Measurements from ENCODE around the gene ENAH.

ENAH gene

DNA sequence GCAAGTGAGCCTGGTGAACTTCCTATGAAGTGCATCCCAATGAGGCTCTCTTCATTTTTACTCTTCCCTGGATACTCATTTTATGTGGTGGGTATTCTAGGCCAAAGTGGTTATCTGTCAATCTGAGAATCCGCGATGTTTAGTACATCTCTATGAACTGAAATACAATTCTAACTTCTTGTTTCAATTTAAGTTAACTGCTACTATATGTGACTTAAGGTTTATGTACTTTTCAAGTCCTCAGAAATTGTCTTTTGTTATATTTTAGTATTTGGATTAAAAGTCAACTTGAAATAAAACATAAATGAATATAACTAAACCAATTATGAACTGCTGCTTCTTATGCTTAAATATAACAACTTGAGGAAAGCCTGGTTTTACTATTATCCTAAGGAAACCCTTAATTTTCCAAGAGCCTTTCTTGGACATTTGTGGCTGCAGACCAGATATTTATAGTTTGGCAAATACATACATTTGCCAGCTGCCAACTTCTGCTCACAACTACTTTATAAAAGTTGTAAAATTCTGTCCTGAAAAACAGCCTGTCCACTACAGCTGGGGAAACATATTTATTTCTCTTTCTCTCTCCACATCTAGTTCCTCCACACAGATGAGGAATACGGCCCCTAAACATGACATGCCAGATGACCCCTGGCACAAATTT is 60.4 kb downstream of the ENAH start:
- Mint-ChIP-seq H3K27me3 (peaks cover 3% of the 10 kb centered on the region), H3K4me3 (no peak overlapping the region)

GRCh38 chr1:225587310-225587709 is 65.6 kb downstream of the ENAH start:
- H3K9me3 Mint-ChIP-seq (ENCODE audit: low read depth) = no peaks in the 10 kb centered on the region
- H3K4me1 Mint-ChIP-seq (ENCODE audit: low read depth) = no peaks in the 10 kb centered on the region
- H3K36me3 Mint-ChIP-seq = no peaks in the 10 kb centered on the region
- no peak overlapping the region for H3K27ac Mint-ChIP-seq
- H3K27me3 Mint-ChIP-seq = peaks cover 5% of the 10 kb centered on the region
- H3K4me3 Mint-ChIP-seq = no peak overlapping the region

More for the DNA sequence above, 60.4 kb downstream of the ENAH start:
- H3K9me3 Mint-ChIP-seq (ENCODE audit: low read depth) = no peaks in the 10 kb centered on the region
- no peaks in the 10 kb centered on the region for H3K36me3 Mint-ChIP-seq
- H3K4me1 Mint-ChIP-seq (ENCODE audit: low read depth) = no peaks in the 10 kb centered on the region
- no peak overlapping the region for H3K27ac Mint-ChIP-seq

DNA sequence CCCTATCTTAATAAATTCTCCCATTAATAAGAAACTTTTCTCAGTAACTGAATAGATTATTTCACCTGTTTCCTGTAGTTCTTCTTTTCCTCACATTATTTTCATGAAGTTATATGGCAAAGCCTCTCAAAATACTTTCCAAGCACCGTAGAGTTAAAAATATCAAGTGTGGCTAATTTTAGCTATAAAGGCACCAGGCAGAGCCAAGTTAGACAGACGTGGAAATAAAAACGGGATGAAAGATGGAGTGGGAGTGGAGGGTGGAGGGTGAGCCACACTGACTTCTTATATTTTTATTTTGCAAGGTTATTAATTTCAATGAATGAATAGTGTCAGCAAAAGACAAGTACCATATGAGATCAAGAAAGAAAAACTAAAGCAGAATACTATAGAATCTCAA is 71.7 kb downstream of the ENAH start:
- H3K4me1 Mint-ChIP-seq (ENCODE audit: low read depth) = peaks cover 3% of the 10 kb centered on the region

DNA sequence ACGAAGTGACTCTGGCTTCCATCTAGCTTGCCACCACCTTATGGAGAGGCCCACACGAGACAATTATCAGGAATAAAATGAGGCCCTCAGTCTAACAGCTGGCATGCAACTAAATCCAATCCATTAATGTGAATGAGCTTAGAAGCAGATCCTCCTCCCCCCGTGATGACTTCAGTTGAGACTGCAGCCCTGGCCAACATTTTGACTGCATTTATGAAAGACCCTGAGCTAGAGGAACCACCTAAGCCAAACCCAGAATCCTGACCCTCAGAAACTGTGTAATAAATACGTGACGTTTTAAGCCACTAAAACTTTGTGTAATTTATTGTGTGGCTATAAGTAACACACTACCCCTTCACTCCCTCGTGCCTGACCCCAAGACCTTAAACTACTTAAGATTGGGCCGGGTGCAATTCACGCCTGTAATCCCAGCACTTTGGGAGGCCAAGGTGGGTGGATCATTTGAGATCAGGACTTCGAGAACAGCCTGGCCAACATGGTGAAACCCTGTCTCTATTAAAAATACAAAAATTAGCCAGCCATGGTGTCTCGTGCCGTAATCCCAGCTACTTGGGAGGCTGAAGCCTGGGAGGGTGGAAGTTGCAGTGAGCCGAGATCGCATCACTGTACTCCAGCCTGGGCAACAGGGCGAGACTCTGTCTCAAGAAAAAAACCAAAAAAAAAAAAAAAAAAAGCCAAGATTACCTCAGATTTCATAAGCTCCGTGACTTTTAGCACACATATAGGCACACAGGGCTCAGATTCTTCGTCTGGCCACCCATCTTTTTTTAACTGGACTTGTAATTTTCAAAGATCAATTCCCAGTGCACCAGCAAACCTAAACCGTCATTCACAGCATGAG is 72.5 kb downstream of the ENAH start:
- no peak overlapping the region for H3K4me3 Mint-ChIP-seq
- peaks cover 5% of the 10 kb centered on the region for H3K36me3 Mint-ChIP-seq
- no peak overlapping the region for H3K27ac Mint-ChIP-seq
- H3K27me3 Mint-ChIP-seq = peaks cover 12% of the 10 kb centered on the region
- peaks cover 3% of the 10 kb centered on the region for H3K4me1 Mint-ChIP-seq (ENCODE audit: low read depth)
- H3K9me3 Mint-ChIP-seq (ENCODE audit: low read depth) = no peaks in the 10 kb centered on the region

More for the DNA sequence above, 71.7 kb downstream of the ENAH start:
- peaks cover 5% of the 10 kb centered on the region for H3K36me3 Mint-ChIP-seq
- peaks cover 12% of the 10 kb centered on the region for H3K27me3 Mint-ChIP-seq
- no peak overlapping the region for H3K4me3 Mint-ChIP-seq
- H3K27ac Mint-ChIP-seq = no peak overlapping the region
- H3K9me3 Mint-ChIP-seq (ENCODE audit: low read depth) = no peaks in the 10 kb centered on the region

DNA sequence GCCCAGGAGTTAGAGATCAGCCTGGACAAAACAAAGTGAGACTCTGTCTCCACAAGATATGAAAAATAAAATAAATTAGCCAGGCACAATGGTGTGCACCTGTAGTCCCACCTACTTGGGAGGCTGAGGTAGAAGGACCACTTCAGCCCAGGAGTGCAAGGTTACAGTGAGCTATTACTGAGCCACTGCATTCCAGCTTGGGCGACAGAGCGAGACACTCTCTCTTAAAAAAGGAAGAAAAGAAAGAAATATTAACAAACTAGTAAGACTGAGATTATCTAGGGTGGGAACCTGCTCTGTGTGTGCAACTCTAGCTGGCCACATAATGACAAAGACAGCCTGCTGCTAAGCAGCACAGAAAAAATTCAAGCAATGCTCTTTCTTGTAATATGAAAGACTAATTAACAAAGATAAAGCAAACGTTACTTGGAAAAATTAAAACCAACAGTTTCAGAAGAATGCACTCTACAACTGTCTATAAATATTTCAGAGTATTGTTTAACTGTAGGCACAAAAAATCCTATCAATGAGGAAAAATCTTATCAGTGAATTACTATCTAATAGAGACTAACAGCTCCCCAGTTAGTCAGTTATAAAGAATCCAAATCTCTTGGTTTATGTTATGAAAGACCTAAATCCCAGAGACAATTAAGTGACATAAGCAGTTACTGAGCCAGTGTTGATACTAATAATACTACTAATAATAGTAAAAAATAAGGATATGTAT is 74.5 kb downstream of the ENAH start:
- H3K27ac Mint-ChIP-seq = no peak overlapping the region

GRCh38 chr1:225577241-225577640 is 75.7 kb downstream of the ENAH start:
- Mint-ChIP-seq H3K4me1 (ENCODE audit: low read depth) (peaks cover 3% of the 10 kb centered on the region), H3K4me3 (no peak overlapping the region), H3K27ac (no peak overlapping the region), H3K36me3 (peaks cover 5% of the 10 kb centered on the region), H3K9me3 (ENCODE audit: low read depth) (no peaks in the 10 kb centered on the region), H3K27me3 (peaks cover 7% of the 10 kb centered on the region)

More for the DNA sequence above, 74.5 kb downstream of the ENAH start:
- Mint-ChIP-seq H3K9me3 (ENCODE audit: low read depth) (no peaks in the 10 kb centered on the region), H3K27me3 (peaks cover 10% of the 10 kb centered on the region), H3K36me3 (peaks cover 5% of the 10 kb centered on the region), H3K4me1 (ENCODE audit: low read depth) (peaks cover 3% of the 10 kb centered on the region), H3K4me3 (no peak overlapping the region)

- peaks cover 3% of the 10 kb centered on the region for H3K4me1 Mint-ChIP-seq (ENCODE audit: low read depth)
- no peaks in the 10 kb centered on the region for H3K36me3 Mint-ChIP-seq
- H3K4me3 Mint-ChIP-seq = no peak overlapping the region
- H3K27me3 Mint-ChIP-seq = no peaks in the 10 kb centered on the region
- no peak overlapping the region for H3K27ac Mint-ChIP-seq
- H3K9me3 Mint-ChIP-seq (ENCODE audit: low read depth) = no peaks in the 10 kb centered on the region
Observed at GRCh38 chr1:225573216-225573615, 79.7 kb downstream of the ENAH start.

GRCh38 chr1:225572422-225572821 is 80.5 kb downstream of the ENAH start:
- no peaks in the 10 kb centered on the region for H3K9me3 Mint-ChIP-seq (ENCODE audit: low read depth)
- no peak overlapping the region for H3K27ac Mint-ChIP-seq
- peaks cover 3% of the 10 kb centered on the region for H3K4me1 Mint-ChIP-seq (ENCODE audit: low read depth)
- H3K4me3 Mint-ChIP-seq = no peak overlapping the region
- H3K27me3 Mint-ChIP-seq = no peaks in the 10 kb centered on the region
- no peaks in the 10 kb centered on the region for H3K36me3 Mint-ChIP-seq

GRCh38 chr1:225567789-225568188 is 85.1 kb downstream of the ENAH start:
- Mint-ChIP-seq H3K9me3 (ENCODE audit: low read depth) (no peaks in the 10 kb centered on the region), H3K36me3 (no peaks in the 10 kb centered on the region), H3K27me3 (no peaks in the 10 kb centered on the region), H3K4me3 (no peak overlapping the region), H3K27ac (no peak overlapping the region), H3K4me1 (ENCODE audit: low read depth) (no peaks in the 10 kb centered on the region)

DNA sequence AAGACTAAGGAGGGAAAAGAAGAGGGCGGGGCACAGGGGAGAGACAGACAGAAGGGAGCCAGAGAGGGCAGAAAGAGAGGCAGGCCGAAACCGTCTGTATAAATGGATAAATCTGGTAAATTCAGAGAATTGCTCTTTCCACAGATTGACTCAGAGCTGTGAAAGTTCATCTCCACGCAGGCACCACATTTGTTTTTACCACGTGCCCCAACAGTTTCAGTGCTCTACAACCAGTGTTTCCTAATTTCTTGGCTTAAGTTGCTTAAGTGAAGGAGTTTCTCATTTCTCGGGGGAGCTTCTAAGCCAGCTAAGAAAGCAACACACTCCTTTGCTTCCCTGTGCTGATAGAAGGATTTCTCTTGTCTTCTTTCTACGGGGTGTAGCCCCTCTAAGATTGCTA is 87.1 kb downstream of the ENAH start:
- H3K4me1 Mint-ChIP-seq (ENCODE audit: low read depth) = no peaks in the 10 kb centered on the region
- peaks cover 2% of the 10 kb centered on the region for H3K27me3 Mint-ChIP-seq
- H3K27ac Mint-ChIP-seq = no peak overlapping the region
- H3K9me3 Mint-ChIP-seq (ENCODE audit: low read depth) = no peaks in the 10 kb centered on the region
- H3K36me3 Mint-ChIP-seq = no peaks in the 10 kb centered on the region
- H3K4me3 Mint-ChIP-seq = no peak overlapping the region

- H3K27ac Mint-ChIP-seq = no peak overlapping the region
- H3K9me3 Mint-ChIP-seq (ENCODE audit: low read depth) = no peaks in the 10 kb centered on the region
- H3K4me3 Mint-ChIP-seq = no peak overlapping the region
- peaks cover 2% of the 10 kb centered on the region for H3K27me3 Mint-ChIP-seq
- no peaks in the 10 kb centered on the region for H3K36me3 Mint-ChIP-seq
- no peaks in the 10 kb centered on the region for H3K4me1 Mint-ChIP-seq (ENCODE audit: low read depth)
Observed at GRCh38 chr1:225561675-225562074, 91.2 kb downstream of the ENAH start.

DNA sequence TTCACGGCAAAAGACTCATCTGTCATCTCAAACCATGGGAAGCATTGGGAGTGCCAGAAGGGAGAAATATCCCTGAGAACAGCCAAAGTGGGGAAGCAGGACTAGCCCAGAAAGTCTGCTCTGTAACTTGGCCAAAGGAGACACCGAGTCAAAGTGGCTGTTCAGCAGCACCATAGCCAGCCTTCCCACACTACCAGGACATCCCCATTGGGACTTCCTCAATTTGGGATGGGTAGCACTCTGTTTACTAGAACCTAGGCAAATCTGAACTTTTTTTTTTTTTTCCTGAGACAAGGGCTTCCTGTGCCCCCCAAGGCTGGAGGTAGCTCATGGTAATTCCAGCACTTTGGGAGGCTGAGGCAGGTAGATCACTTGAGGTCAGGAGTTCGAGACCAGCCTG is 93.0 kb downstream of the ENAH start:
- H3K27me3 Mint-ChIP-seq = peaks cover 2% of the 10 kb centered on the region
- no peaks in the 10 kb centered on the region for H3K9me3 Mint-ChIP-seq (ENCODE audit: low read depth)
- H3K27ac Mint-ChIP-seq = no peak overlapping the region
- no peaks in the 10 kb centered on the region for H3K4me1 Mint-ChIP-seq (ENCODE audit: low read depth)
- H3K36me3 Mint-ChIP-seq = no peaks in the 10 kb centered on the region
- no peak overlapping the region for H3K4me3 Mint-ChIP-seq

- H3K4me1 Mint-ChIP-seq (ENCODE audit: low read depth) = no peaks in the 10 kb centered on the region
- no peaks in the 10 kb centered on the region for H3K36me3 Mint-ChIP-seq
- no peak overlapping the region for H3K27ac Mint-ChIP-seq
- H3K9me3 Mint-ChIP-seq (ENCODE audit: low read depth) = no peaks in the 10 kb centered on the region
- H3K4me3 Mint-ChIP-seq = no peak overlapping the region
- H3K27me3 Mint-ChIP-seq = peaks cover 2% of the 10 kb centered on the region
Observed at GRCh38 chr1:225559326-225559725, 93.6 kb downstream of the ENAH start.

DNA sequence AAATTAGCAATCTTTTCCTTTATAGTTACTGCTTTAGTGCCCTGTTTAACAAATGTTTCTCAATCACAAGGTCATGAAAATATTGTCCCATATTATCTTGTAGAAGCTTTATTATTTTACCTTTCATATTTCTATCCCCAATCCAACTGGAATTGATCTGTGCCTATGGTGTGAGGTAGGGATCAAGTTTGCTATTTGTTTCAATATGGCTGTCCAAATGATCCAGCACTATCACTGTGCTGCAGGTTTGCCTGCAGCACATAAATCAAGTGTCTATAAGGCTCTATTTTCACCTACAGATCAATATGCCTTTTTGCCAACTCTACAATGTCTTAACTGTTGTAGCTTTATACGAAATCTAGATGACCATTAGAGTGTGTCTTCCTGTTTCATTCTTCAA is 96.2 kb downstream of the ENAH start:
- H3K4me3 Mint-ChIP-seq = no peak overlapping the region
- H3K9me3 Mint-ChIP-seq (ENCODE audit: low read depth) = no peaks in the 10 kb centered on the region
- no peaks in the 10 kb centered on the region for H3K4me1 Mint-ChIP-seq (ENCODE audit: low read depth)
- H3K27ac Mint-ChIP-seq = no peak overlapping the region
- peaks cover under 1% of the 10 kb centered on the region for H3K27me3 Mint-ChIP-seq
- H3K36me3 Mint-ChIP-seq = no peaks in the 10 kb centered on the region

DNA sequence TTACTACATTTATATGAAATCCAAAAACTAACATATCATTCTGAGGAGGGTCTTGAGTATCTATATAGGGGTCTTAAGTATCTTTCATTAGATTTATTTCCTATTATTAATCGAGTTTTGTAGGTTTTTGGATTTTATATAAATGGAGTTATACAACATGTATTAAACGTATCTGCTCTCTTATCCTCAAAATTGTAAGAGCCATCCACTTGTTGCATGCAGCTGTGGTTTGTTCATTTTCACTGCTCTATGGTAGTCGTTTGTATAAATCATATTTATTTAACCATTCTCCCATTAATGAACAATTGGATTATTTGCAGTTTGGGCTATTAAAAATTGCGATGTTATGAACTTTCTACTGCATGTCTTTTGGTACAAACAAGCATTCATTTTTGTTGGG is 97.1 kb downstream of the ENAH start:
- Mint-ChIP-seq H3K9me3 (ENCODE audit: low read depth) (no peaks in the 10 kb centered on the region), H3K27me3 (no peaks in the 10 kb centered on the region), H3K27ac (no peak overlapping the region), H3K4me1 (ENCODE audit: low read depth) (no peaks in the 10 kb centered on the region), H3K4me3 (no peak overlapping the region), H3K36me3 (no peaks in the 10 kb centered on the region)

All from activated naive CD8-positive, alpha-beta T cell (primary cell).